Brain pericyte (primary cell): ENCODE measurements around the gene SHISA9.

Experiments
- DNase-seq: peaks from one replicate; pipeline ENCODE4 v3.0.0-alpha.2; 2012; ENCODE audit warnings: low read depth, low spot score

Gene SHISA9

GRCh38 chr16:13171313-13171712, 269.9 kb downstream of the SHISA9 start:
- DNase-seq, result no peak

GRCh38 chr16:13176711-13177110, 275.3 kb downstream of the SHISA9 start:
- no peak for DNase-seq

- DNase-seq, result no peak
Observed at GRCh38 chr16:13178318-13178717, 276.9 kb downstream of the SHISA9 start.

GRCh38 chr16:13181432-13181831, 280.0 kb downstream of the SHISA9 start:
- no peak for DNase-seq

GRCh38 chr16:13186813-13187212, 285.4 kb downstream of the SHISA9 start:
- no peak for DNase-seq

GRCh38 chr16:13189250-13189649, 287.9 kb downstream of the SHISA9 start:
- no peak for DNase-seq

GRCh38 chr16:13193721-13194120, 292.3 kb downstream of the SHISA9 start:
- no peak for DNase-seq

GRCh38 chr16:13194766-13195165, 293.4 kb downstream of the SHISA9 start:
- no peak for DNase-seq

- DNase-seq, result no peak
Observed at GRCh38 chr16:13203725-13204124, 302.3 kb downstream of the SHISA9 start.

- DNase-seq, result no peak
Observed at GRCh38 chr16:13205352-13205751, 304.0 kb downstream of the SHISA9 start.

- no peak for DNase-seq
Observed at GRCh38 chr16:13206606-13207005, 305.2 kb downstream of the SHISA9 start.

GRCh38 chr16:13207151-13207550, 305.8 kb downstream of the SHISA9 start:
- no peak for DNase-seq

- DNase-seq, result no peak
Observed at GRCh38 chr16:13223666-13224065, 322.3 kb downstream of the SHISA9 start.

- DNase-seq, result no peak
Observed at GRCh38 chr16:13229039-13229438, 327.6 kb downstream of the SHISA9 start.

GRCh38 chr16:13231365-13231764, 330.0 kb downstream of the SHISA9 start:
- DNase-seq, result no peak

- no peak for DNase-seq
Observed at GRCh38 chr16:13234999-13235398, 333.6 kb downstream of the SHISA9 start.

- DNase-seq, result no peak
Observed at GRCh38 chr16:13236308-13236707, 334.9 kb downstream of the SHISA9 start.

- no peak for DNase-seq
Observed at GRCh38 chr16:13238182-13238581, 336.8 kb downstream of the SHISA9 start.

- DNase-seq, result no peak
Observed at GRCh38 chr16:13242201-13242600, 340.8 kb downstream of the SHISA9 start.

- no peak for DNase-seq
Observed at GRCh38 chr16:13244770-13245169, 343.4 kb downstream of the SHISA9 start.

GRCh38 chr16:13245713-13246377, 344.4 kb downstream of the SHISA9 start:
- no peak for DNase-seq

GRCh38 chr16:13254998-13255614, 353.7 kb downstream of the SHISA9 start:
- DNase-seq, result no peak

GRCh38 chr16:13262270-13263090, 361.1 kb downstream of the SHISA9 start:
- DNase-seq, result no peak
